HG03457 (cell line): ENCODE data around the gene FAM216A.

Experiments used
- ATAC-seq: cut with Tn5 transposase; IDR thresholded peaks from one replicate; pipeline ENCODE4 v1.9.1; 2021; ENCODE audit warnings: moderate number of reproducible peaks; ENCODE audit not compliant: unreplicated experiment

FAM216A gene

GRCh38 chr12:110537605-110538409 lies 69.2 kb downstream of the FAM216A start:
- ATAC-seq = no peak

GRCh38 chr12:110538869-110539622 lies 70.4 kb downstream of the FAM216A start:
- no peak for ATAC-seq
